Amniotic epithelial cell (primary cell): ENCODE data around the gene PRM2.
"Not testable (repeated sequence)": the region's sequence is repeated elsewhere in the genome, so short reads cannot be mapped to it uniquely, and the experiment has no call there.

ENCODE experiments used
- DNase-seq: peaks from one replicate; pipeline ENCODE4 v3.0.0-alpha.2; 2010; ENCODE audit warnings: low read depth

PRM2 gene

GRCh38 chr16:11289696-11290095 lies 13.4 kb upstream of the PRM2 start:
- DNase-seq, result not testable (repeated sequence)

GRCh38 chr16:11289202-11289601 lies 12.9 kb upstream of the PRM2 start:
- no peak for DNase-seq

DNA sequence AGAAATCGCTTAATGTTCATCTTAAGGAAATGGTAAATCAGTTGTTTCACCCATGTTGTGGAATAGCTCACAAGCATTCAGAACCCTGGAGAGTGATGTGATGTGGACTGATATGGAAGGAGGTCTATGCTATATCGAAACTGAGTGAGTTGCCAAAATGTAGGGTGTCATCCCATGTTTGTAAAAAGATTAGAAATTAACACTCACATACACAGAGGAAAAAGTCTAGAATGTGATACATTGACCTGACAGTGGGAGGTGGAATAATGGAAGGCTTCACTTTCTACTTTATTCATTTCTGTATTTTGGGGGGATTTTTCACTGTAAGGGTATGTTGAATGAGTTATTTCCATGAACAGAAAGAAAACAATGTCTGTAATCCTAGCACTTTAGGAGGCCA lies 9.6 kb upstream of the PRM2 start:
- DNase-seq, result no peak

DNA sequence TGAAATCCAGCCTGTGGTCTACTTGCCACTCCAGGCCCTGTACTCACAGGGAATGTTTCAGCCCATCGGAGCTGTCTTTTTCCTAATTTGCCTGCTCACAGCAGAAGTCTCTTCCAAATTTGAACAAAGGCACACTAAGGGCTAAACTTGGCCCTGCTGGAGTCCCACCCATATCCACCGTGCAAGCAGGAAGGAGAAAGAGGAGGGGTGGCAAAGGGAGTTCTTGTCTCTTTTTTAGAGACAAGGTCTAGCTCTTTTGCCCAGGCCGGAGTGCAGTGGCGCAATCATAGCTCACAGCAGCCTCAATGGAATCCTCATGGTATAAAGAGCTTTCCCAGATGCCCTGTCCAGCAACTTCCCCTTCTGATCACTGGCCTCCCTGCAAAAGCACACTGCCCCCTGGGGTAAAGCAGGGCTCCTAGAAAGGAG lies 7.6 kb upstream of the PRM2 start:
- peak; percentile 67 for DNase-seq

DNA sequence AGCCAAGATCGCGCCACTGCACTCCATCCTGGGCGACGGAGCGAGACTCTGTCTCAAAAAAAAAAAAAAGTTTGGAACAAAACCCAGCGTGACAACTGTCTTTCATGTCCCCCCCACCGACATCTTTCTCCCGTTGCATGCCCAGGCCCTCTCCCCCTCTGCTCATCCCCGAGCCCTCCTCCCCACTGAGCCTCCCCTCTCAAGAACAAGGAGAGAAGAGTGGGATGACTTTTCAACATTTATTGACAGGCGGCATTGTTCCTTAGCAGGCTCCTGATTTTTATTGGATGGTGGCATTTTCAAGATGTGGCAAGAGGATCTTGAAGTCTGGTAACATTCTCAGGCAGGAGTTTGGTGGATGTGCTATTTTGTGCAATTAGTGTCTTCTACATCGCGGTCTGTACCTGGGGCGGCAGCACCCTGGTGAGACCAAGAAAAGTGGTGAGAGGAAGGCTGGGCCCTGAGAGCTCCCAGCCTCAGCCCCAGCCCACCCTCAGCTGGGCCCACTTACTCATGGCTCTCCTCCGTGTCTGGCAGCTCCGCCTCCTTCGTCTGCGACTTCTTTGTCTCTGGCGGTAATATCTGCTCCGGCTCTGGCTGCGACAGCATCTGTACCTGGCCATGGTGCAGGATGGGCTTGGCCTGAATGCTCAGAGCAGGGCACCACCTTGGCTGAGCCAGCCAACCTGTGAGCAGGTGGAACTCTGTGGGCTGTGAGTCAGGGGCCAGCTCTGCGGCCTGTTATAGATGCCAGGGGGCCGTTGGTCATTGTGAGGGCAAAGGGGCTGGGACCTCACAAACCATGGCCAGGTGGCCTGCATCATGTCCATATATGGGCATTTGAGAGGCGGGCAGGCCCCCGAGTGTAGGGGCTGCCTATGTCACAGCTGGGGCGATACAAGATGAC lies 4.6 kb upstream of the PRM2 start, which contains the start of gene PRM1:
PRM1 (minus strand) TSS at position 715 of the 907 bp plus-strand sequence; CDS start at position 623, 92 bp downstream.
- no peak for DNase-seq

DNA sequence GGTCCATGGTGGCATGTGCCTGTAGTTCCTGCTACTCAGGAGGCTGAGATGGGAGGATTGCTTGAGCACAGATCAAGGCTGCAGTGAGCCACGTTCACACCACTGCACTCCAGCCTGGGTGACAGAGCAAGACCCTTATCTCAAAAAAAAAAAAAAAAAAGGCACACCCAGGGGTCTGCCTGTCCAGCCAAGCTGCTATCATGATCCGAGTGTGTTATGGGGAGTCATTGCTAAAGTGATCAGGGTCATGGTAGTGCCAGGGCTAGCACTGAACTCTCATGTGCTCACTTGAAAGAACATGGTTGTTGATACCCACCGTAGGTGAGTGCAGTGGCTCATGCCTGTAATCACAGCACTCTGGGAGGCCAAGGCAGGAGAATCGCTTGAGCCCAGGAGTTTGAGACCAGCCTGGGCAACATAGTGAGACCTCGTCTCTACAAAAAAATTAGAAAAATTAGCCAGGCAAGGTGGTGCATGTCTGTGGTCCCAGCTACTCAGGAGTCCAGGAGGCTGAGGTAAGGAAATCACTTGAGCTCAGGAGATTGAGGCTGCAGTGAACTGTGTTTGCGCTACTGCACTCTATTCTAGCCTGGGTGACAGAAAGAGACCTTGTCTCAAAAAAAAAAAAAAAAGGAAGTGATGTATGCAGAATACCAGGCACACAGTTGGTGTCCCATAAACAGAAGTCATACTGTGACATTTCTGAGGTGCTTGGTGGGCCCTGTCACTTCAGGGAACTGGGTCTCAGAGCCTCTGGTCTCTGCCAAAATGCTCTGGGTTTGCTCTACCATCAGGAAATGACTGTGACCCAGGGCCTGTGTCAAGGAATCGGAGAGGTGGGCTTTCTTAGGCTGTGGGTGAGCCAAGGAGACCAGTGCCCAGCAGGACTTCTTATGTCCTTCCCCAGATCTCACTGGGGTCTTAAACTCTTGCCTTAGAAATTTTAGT lies 2.7 kb upstream of the PRM2 start:
- DNase-seq, result no peak

GRCh38 chr16:11277607-11278337 lies 1.5 kb upstream of the PRM2 start:
- no peak for DNase-seq

DNA sequence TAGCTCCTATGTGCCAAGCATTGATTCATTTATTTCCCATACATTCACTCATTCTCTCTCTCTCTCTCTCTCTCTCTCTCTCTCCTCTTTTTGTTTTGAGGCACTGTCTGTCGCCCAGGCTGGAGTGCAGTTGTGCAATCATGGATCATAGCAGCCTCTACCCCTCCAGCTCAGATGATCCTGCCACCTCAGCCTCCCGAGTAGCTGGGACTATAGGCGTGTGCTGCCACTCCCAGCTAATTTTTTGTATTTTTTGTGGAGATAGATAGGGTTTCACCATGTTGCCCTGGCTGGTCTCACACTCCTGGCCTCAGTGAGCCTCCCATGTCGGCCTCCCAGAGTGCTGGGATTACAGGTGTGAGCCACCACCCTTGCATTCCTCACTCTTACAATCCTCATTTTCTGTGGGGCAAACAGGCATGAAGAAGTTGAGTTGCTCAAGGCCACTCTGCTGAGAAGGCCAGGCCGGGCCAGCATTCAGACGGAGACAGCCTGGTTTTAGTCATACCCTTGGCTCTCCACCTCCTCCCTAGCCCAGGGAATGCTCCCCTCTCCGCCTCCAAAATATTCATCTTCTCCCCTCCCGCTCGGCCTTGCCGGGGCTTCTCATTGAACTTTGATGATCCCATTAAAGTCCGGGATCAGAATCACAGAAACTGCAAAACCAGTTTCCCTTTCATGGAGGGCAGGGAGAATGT lies 765 bp upstream of the PRM2 start:
- no peak for DNase-seq

GRCh38 chr16:11274964-11275363 lies 1.3 kb downstream of the PRM2 start:
- no peak for DNase-seq

DNA sequence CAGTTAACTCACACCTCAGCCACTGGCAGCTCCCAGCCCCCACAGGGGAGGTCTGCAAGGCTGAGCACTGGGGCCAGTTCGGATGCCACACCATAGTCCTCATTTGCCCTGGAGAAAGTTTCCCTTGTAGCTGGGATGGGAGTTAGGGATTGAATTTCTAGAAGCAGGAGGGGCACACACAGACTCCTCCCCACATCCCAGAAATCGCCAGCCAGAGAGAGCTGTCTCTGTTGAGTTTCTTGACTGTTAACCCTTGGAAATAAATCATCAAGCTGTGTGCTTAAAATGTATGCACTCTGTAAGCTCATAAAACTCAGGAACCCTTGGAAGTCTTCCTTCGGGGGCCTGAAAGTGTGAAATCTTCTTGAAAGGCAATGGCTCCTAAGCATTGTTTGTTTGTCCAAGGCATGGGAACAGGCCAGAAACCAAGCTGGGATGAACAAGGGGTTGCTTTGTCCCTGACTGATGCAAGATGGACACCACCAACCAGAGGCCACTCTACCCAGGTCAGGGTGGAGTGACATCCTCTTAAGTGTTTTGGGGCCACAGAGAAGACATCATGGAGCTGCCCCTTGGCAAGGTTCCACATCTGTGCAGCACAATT lies 2.5 kb downstream of the PRM2 start:
- DNase-seq, result no peak

- DNase-seq, result no peak
These were observed 3.2 kb downstream of the PRM2 start, which contains the start of gene PRM3 for GRCh38 chr16:11272921-11273720. Gene PRM3 (minus strand): TSS chr16:11273629. CDS start chr16:11273595, 34 bp downstream.

- DNase-seq, result no peak
These were observed 3.8 kb downstream of the PRM2 start for GRCh38 chr16:11272484-11272883.

GRCh38 chr16:11271610-11272009 lies 4.7 kb downstream of the PRM2 start:
- DNase-seq, result no peak

GRCh38 chr16:11270602-11271162 lies 5.6 kb downstream of the PRM2 start:
- no peak for DNase-seq

- no peak for DNase-seq
These were observed 7.3 kb downstream of the PRM2 start, which contains the start of gene TNP2 for GRCh38 chr16:11268921-11269375. Gene TNP2 (minus strand): TSS chr16:11269325. CDS start chr16:11269262, 63 bp downstream.

GRCh38 chr16:11265124-11265523 lies 11.2 kb downstream of the PRM2 start:
- no peak for DNase-seq

DNA sequence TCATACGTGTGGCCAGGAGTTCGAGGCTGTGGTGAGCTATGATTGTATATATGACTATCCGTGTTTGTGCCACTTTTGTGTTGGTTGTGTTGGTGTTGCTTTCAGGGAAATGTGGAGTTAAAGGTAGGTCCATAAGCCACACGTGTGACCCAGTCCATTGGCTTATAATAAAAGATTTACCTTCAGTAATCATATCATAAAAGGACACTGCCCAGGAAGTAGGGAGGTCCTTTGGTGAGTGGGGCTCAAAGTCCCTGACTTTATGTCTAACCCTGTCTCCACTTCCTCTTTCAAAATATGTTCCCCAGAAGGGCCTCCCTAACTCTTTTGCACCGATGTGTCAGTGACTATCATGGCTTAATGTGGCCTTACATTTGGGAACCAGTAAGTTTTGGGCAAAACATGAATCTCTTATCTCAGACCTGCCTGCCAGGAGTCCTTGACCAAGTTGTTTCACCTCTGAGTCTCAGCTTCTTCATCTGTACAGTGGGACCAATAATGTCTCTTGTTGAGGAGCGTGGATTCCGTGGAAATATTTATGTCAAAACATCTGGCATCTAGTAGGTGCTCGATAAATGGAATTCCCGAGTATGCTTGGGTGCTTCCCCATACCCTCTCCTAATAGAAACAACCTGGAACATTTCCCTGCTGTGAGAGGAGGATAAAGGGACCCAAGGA lies 12.0 kb downstream of the PRM2 start:
- no peak for DNase-seq

GRCh38 chr16:11263737-11264136 lies 12.5 kb downstream of the PRM2 start:
- DNase-seq, result no peak

DNA sequence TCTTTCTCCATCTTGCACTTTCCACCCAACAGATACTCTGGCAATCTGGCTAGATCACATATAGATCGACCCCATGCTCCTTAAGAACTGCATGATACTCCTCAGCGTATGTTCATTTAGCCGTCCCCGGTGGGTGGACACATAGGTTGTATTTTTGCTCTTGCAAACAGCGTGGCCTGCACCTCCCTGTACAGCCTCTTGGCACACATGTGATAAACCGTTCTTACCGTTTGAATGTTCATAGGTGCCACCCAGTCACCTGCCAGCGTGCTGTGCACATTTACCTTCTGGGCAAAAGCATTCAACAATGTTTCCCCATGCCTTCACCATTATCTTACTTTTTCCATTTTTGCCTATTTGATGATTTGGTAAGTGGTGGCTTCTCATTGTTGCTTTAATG lies 13.4 kb downstream of the PRM2 start:
- DNase-seq, result no peak
